ENCODE data around the gene MFN1. TPM values are rescaled to one million over a fixed set of nuclear protein-coding genes. Genes with fewer than 3 reads are reported as not detected.

MFN1 gene
- total RNA-seq, 4 donors from 2014 or later: 32.8 to 48.6 (median 37.3) TPM

- peaks cover 0 to 11% (median 3%) of the 10 kb centered on the region in 4 donors for H3K4me1 ChIP-seq
- WGBS: 77% methylated on average over 2 of the region's 2 CpGs
- peaks cover 16 to 75% (median 48%) of the 10 kb centered on the region in 4 donors for H3K36me3 ChIP-seq
- no peaks in the 10 kb centered on the region for H3K9me3 ChIP-seq
- intact Hi-C loops (cut with DNase I): no loop called here
- H3K27ac ChIP-seq (replicated peaks in 1 of 4): no peak overlapping the region
- TF ChIP-seq CTCF (IDR thresholded peaks at IDR 0.05): no peak
- TF ChIP-seq POLR2AphosphoS5 (IDR thresholded peaks at IDR 0.05): no peak
- no peak for TF ChIP-seq EP300 (IDR thresholded peaks at IDR 0.05)
- no peak for TF ChIP-seq POLR2A (IDR thresholded peaks at IDR 0.05; ENCODE audit: low read depth)
- no peak overlapping the region for H3K4me3 ChIP-seq
- no peaks in the 10 kb centered on the region for H3K27me3 ChIP-seq
- DNase-seq (ENCODE audit: extremely low spot score): no peak
These were observed 67.3 kb downstream of the MFN1 start for GRCh38 chr3:179414804-179415203.

GRCh38 chr3:179415377-179415776 is 67.9 kb downstream of the MFN1 start:
- Histone ChIP-seq H3K27ac (replicated peaks in 1 of 4) (no peak overlapping the region), H3K27me3 (no peaks in the 10 kb centered on the region), H3K36me3 (peaks cover 16 to 73% (median 45%) of the 10 kb centered on the region in 4 donors), H3K4me1 (peaks cover 0 to 11% (median 3%) of the 10 kb centered on the region in 4 donors), H3K9me3 (no peaks in the 10 kb centered on the region), H3K4me3 (no peak overlapping the region)
- DNase-seq (ENCODE audit: extremely low spot score): no peak
- intact Hi-C loops (cut with DNase I): no loop called here
- WGBS: 70% methylated on average over 4 of the region's 4 CpGs
- TF ChIP-seq POLR2A (IDR thresholded peaks at IDR 0.05; ENCODE audit: low read depth) (no peak), POLR2AphosphoS5 (IDR thresholded peaks at IDR 0.05) (no peak), CTCF (IDR thresholded peaks at IDR 0.05) (no peak), EP300 (IDR thresholded peaks at IDR 0.05) (no peak)

- H3K27me3 ChIP-seq: no peaks in the 10 kb centered on the region
- DNase-seq (ENCODE audit: extremely low spot score): no peak
- H3K4me1 ChIP-seq: peaks cover 7 to 15% (median 9%) of the 10 kb centered on the region in 4 donors
- H3K27ac ChIP-seq (replicated peaks in 1 of 4): peak overlapping the region in 1 of 4 donors; percentile 12
- TF ChIP-seq CTCF (IDR thresholded peaks at IDR 0.05): no peak
- TF ChIP-seq EP300 (IDR thresholded peaks at IDR 0.05): no peak
- TF ChIP-seq POLR2A (IDR thresholded peaks at IDR 0.05; ENCODE audit: low read depth): no peak
- TF ChIP-seq POLR2AphosphoS5 (IDR thresholded peaks at IDR 0.05): no peak
- H3K36me3 ChIP-seq: peaks cover 16 to 62% (median 42%) of the 10 kb centered on the region in 4 donors
- H3K4me3 ChIP-seq: no peak overlapping the region
- intact Hi-C loops (cut with DNase I): no loop called here
- no peaks in the 10 kb centered on the region for H3K9me3 ChIP-seq
- WGBS: 90% methylated on average over 2 of the region's 2 CpGs
These were observed 69.2 kb downstream of the MFN1 start for GRCh38 chr3:179416681-179417080.

- no peak for DNase-seq (ENCODE audit: extremely low spot score)
- 93% methylated on average over 3 of the region's 3 CpGs for WGBS
- intact Hi-C loops (cut with DNase I): no loop called here
- Histone ChIP-seq H3K4me1 (peaks cover 12 to 21% (median 16%) of the 10 kb centered on the region in 4 donors), H3K27ac (replicated peaks in 1 of 4) (no peak overlapping the region), H3K9me3 (no peaks in the 10 kb centered on the region), H3K36me3 (peaks cover 16 to 53% (median 31%) of the 10 kb centered on the region in 4 donors), H3K4me3 (no peak overlapping the region), H3K27me3 (no peaks in the 10 kb centered on the region)
- TF ChIP-seq POLR2A (IDR thresholded peaks at IDR 0.05; ENCODE audit: low read depth): no peak
- TF ChIP-seq POLR2AphosphoS5 (IDR thresholded peaks at IDR 0.05): no peak
- no peak for TF ChIP-seq EP300 (IDR thresholded peaks at IDR 0.05)
- TF ChIP-seq CTCF (IDR thresholded peaks at IDR 0.05): no peak
These were observed 71.1 kb downstream of the MFN1 start for GRCh38 chr3:179418610-179419009.

GRCh38 chr3:179421500-179421899 is 74.0 kb downstream of the MFN1 start:
- H3K27ac ChIP-seq (replicated peaks in 1 of 4): peak overlapping the region in 3 of 4 donors; percentile 21 to 30 (median 23)
- no peaks in the 10 kb centered on the region for H3K27me3 ChIP-seq
- TF ChIP-seq CTCF (IDR thresholded peaks at IDR 0.05): peak; percentile 63 to 72 (median 65)
- no peak for TF ChIP-seq EP300 (IDR thresholded peaks at IDR 0.05)
- TF ChIP-seq POLR2AphosphoS5 (IDR thresholded peaks at IDR 0.05): peak in 1 of 2 donors; percentile 22
- peaks cover 6 to 19% (median 12%) of the 10 kb centered on the region in 4 donors for H3K4me1 ChIP-seq
- H3K36me3 ChIP-seq: peaks cover 27 to 68% (median 48%) of the 10 kb centered on the region in 4 donors
- WGBS: 24% methylated on average over 2 of the region's 2 CpGs
- H3K9me3 ChIP-seq: no peaks in the 10 kb centered on the region
- no peak for DNase-seq (ENCODE audit: extremely low spot score)
- intact Hi-C loops (cut with DNase I): loop anchor here (2.0 kb wide), 1 partner anchor 137 kb away; no protein-coding TSS in a partner anchor
- no peak overlapping the region for H3K4me3 ChIP-seq

Data from esophagus muscularis mucosa (tissue), 4 donors.